ENCODE data around the gene ATP12A. TPM values are rescaled to one million over a fixed set of nuclear protein-coding genes. Genes with fewer than 3 reads are reported as not detected.

ATP12A gene
- total and polyA plus RNA-seq, 4 donors = 0.38 TPM; not detected in 3

DNA sequence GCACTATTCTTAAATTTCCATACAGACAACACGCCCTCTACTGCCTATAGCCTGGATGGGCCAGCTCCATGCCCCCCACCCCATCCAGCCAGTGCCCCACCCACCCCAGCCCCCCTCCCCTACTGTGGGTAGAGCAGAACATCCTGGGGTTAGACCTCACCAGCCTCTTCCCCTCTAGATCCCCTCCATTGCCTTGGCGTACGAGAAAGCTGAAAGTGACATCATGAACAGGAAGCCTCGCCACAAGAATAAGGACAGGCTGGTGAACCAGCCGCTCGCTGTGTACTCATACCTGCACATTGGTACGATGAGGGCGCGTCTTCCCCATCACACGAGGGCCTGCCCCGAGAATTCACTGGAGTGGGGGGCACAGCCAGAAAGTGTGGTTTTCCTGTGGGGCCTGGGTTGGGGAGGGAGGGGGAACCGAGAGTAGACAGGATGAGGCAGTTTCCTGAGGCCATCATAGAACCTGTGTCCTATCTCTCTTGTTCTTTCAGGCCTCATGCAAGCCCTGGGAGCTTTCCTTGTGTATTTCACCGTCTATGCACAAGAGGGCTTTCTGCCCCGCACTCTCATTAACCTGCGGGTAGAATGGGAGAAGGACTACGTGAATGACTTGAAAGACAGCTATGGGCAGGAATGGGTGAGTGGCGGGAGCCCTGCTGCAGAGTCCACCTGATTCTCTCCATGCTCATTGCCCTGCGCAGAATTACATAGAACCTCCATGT lies 29.1 kb downstream of the ATP12A start:
- H3K4me1 ChIP-seq (ENCODE audit: control insufficient read depth in 1 of 2, insufficient read depth in 2 of 2, low read length in 2 of 2) = no peaks in the 10 kb centered on the region
- no peak overlapping the region for H3K4me3 ChIP-seq (ENCODE audit: low read length in 2 of 2)
- H3K27ac ChIP-seq (ENCODE audit: low read depth in 1 of 2, low read length in 2 of 2) = no peak overlapping the region
- DNase-seq = no peak
- ATAC-seq (ENCODE audit: low FRiP score) = no peak
- no peaks in the 10 kb centered on the region for H3K27me3 ChIP-seq (ENCODE audit: control insufficient read depth in 1 of 2, insufficient read depth in 2 of 2, low read length in 1 of 2)
- no peaks in the 10 kb centered on the region for H3K36me3 ChIP-seq (ENCODE audit: control insufficient read depth in 1 of 2, insufficient read depth in 2 of 2, low read length in 1 of 2)
- no peaks in the 10 kb centered on the region for H3K9me3 ChIP-seq (ENCODE audit: control insufficient read depth, low read length)
- intact Hi-C loops (cut with DNase I) = no loop called here
- WGBS, 2 donors = 91 to 93% methylated on average over 18 of the region's 18 CpGs

- DNase-seq (peak in 1 of 2 donors; percentile 57), ATAC-seq (ENCODE audit: low FRiP score) (peak; percentile 58)
- H3K4me1 ChIP-seq (ENCODE audit: control insufficient read depth in 1 of 2, insufficient read depth in 2 of 2, low read length in 2 of 2) = no peaks in the 10 kb centered on the region
- no peaks in the 10 kb centered on the region for H3K27me3 ChIP-seq (ENCODE audit: control insufficient read depth in 1 of 2, insufficient read depth in 2 of 2, low read length in 1 of 2)
- H3K9me3 ChIP-seq (ENCODE audit: control insufficient read depth, low read length) = no peaks in the 10 kb centered on the region
- no peak overlapping the region for H3K27ac ChIP-seq (ENCODE audit: low read depth in 1 of 2, low read length in 2 of 2)
- 0 to 5% methylated on average over 2 of the region's 2 CpGs for WGBS, 2 donors
- H3K36me3 ChIP-seq (ENCODE audit: control insufficient read depth in 1 of 2, insufficient read depth in 2 of 2, low read length in 1 of 2) = no peaks in the 10 kb centered on the region
- intact Hi-C loops (cut with DNase I) = no loop called here
- H3K4me3 ChIP-seq (ENCODE audit: low read length in 2 of 2) = no peak overlapping the region
These were observed 32.8 kb downstream of the ATP12A start for GRCh38 chr13:24713022-24713421.

GRCh38 chr13:24716011-24716410 lies 35.8 kb downstream of the ATP12A start:
- Histone ChIP-seq H3K27ac (ENCODE audit: low read depth in 1 of 2, low read length in 2 of 2) (no peak overlapping the region), H3K9me3 (ENCODE audit: control insufficient read depth, low read length) (no peaks in the 10 kb centered on the region), H3K36me3 (ENCODE audit: control insufficient read depth in 1 of 2, insufficient read depth in 2 of 2, low read length in 1 of 2) (no peaks in the 10 kb centered on the region), H3K27me3 (ENCODE audit: control insufficient read depth in 1 of 2, insufficient read depth in 2 of 2, low read length in 1 of 2) (no peaks in the 10 kb centered on the region), H3K4me1 (ENCODE audit: control insufficient read depth in 1 of 2, insufficient read depth in 2 of 2, low read length in 2 of 2) (no peaks in the 10 kb centered on the region), H3K4me3 (ENCODE audit: low read length in 2 of 2) (no peak overlapping the region)
- WGBS, 2 donors = 84 to 86% methylated on average over 5 of the region's 5 CpGs
- intact Hi-C loops (cut with DNase I) = no loop called here
- ATAC-seq (ENCODE audit: low FRiP score) (no peak), DNase-seq (no peak)

DNA sequence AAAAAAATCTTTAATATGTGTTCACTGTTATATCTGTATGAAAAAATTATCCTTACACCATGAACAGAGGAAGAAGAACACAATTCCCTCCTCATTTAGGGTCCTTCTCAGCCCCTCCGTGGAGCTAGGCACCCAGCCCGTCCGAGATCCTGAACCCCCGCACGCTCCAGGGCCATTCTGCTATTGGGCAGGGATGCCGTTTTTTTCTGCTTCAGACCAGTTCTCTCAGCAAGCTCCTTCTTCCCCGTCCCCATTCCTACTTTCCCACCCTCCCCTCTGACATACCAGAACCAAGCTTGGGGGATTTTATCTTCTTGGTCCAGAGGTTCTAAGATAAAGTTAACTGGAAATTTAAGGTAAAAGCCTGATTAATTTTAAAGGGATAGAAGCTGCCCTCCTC lies 36.2 kb downstream of the ATP12A start:
- no peaks in the 10 kb centered on the region for H3K4me1 ChIP-seq (ENCODE audit: control insufficient read depth in 1 of 2, insufficient read depth in 2 of 2, low read length in 2 of 2)
- no peaks in the 10 kb centered on the region for H3K27me3 ChIP-seq (ENCODE audit: control insufficient read depth in 1 of 2, insufficient read depth in 2 of 2, low read length in 1 of 2)
- no peak overlapping the region for H3K4me3 ChIP-seq (ENCODE audit: low read length in 2 of 2)
- 74 to 84% methylated on average over 7 of the region's 7 CpGs for WGBS, 2 donors
- DNase-seq = no peak
- no peak overlapping the region for H3K27ac ChIP-seq (ENCODE audit: low read depth in 1 of 2, low read length in 2 of 2)
- intact Hi-C loops (cut with DNase I) = no loop called here
- no peaks in the 10 kb centered on the region for H3K9me3 ChIP-seq (ENCODE audit: control insufficient read depth, low read length)
- no peaks in the 10 kb centered on the region for H3K36me3 ChIP-seq (ENCODE audit: control insufficient read depth in 1 of 2, insufficient read depth in 2 of 2, low read length in 1 of 2)
- no peak for ATAC-seq (ENCODE audit: low FRiP score)

DNA sequence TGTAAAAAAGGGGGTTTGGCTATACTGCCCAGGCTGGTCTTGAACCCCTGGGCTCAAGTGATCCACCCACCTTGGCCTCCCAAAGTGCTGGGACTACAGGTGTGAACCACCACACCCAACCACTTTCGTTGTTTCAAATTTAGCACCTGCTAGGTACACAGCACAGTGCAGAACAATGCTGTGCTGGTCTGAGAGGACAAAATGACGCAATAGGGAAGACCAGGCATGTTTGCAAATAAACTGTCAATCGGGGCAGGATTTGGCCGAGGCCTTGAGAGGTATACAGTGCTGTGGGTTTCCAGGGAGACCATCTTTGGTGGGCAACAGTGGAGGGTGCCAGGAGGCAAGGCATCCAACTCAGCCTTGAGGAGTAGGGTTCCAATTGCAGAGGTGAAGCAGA lies 37.0 kb downstream of the ATP12A start:
- intact Hi-C loops (cut with DNase I) = no loop called here
- Histone ChIP-seq H3K27ac (ENCODE audit: low read depth in 1 of 2, low read length in 2 of 2) (no peak overlapping the region), H3K4me1 (ENCODE audit: control insufficient read depth in 1 of 2, insufficient read depth in 2 of 2, low read length in 2 of 2) (no peaks in the 10 kb centered on the region), H3K27me3 (ENCODE audit: control insufficient read depth in 1 of 2, insufficient read depth in 2 of 2, low read length in 1 of 2) (no peaks in the 10 kb centered on the region), H3K9me3 (ENCODE audit: control insufficient read depth, low read length) (no peaks in the 10 kb centered on the region), H3K36me3 (ENCODE audit: control insufficient read depth in 1 of 2, insufficient read depth in 2 of 2, low read length in 1 of 2) (no peaks in the 10 kb centered on the region), H3K4me3 (ENCODE audit: low read length in 2 of 2) (no peak overlapping the region)
- WGBS, 2 donors = 72 to 87% methylated on average over 4 of the region's 4 CpGs
- DNase-seq (no peak), ATAC-seq (ENCODE audit: low FRiP score) (no peak)

DNA sequence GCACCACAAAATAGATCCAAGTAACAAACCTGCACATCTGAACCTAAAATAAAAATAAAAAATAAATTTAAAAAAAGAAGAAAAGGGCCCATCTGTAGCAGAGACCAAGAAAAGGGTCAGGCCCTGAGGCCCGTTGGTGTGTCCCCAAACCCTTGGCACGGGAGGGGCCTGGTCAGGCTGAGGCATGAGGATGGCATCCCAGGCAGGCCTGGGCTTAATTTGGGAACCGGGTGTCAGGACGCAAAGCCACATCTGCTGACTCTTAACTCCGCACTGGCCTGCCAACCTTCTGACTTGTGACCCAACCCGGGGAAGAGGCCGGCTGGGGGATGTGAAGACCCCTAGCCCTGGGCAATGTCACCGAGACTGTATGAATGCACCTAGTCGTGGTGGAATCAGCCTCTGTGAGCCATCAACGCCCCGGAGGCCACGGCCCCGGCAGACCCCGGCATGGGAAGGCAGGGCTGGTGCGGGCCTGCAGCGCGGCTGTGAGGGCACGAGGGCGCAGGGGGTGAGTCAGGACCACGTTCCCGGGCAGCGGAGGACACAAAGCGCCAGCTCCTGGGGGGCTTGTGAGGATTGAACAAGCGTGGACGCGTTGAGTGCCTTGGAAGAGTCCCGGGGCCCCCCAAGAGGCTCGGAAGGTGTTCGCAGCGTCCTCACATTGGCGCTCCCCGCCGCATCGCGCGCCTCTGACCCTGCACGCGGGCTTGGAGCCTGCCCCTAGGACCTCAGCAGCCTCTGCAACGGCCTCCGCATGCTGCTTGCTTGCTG lies 38.2 kb downstream of the ATP12A start:
- peak; percentile 17 for ATAC-seq (ENCODE audit: low FRiP score)
- H3K9me3 ChIP-seq (ENCODE audit: control insufficient read depth, low read length) = no peaks in the 10 kb centered on the region
- 95 to 97% methylated on average over 38 to 40 of the region's 40 CpGs for WGBS, 2 donors

DNA sequence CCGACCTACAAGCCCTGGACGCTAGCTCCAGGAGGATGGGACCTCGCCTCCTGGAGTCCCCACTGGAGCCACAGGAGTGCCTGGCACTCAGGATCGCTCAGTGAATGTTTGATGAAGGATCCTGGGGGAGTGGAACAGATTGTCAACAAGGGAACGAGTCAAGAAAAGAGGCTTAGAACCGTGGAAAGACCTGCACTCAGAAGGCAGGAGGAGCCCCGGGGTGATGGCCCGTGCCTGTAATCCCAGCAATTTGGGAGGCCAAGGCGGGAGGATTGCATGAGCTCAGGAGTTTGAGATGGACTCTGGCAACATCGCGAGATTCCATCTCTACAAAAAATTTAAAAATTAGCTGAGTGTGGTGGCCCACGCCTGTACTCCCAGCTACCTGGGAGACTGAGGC lies 38.9 kb downstream of the ATP12A start:
- Histone ChIP-seq H3K4me3 (ENCODE audit: low read length in 2 of 2) (no peak overlapping the region), H3K4me1 (ENCODE audit: control insufficient read depth in 1 of 2, insufficient read depth in 2 of 2, low read length in 2 of 2) (no peaks in the 10 kb centered on the region), H3K9me3 (ENCODE audit: control insufficient read depth, low read length) (no peaks in the 10 kb centered on the region), H3K27ac (ENCODE audit: low read depth in 1 of 2, low read length in 2 of 2) (no peak overlapping the region), H3K36me3 (ENCODE audit: control insufficient read depth in 1 of 2, insufficient read depth in 2 of 2, low read length in 1 of 2) (no peaks in the 10 kb centered on the region), H3K27me3 (ENCODE audit: control insufficient read depth in 1 of 2, insufficient read depth in 2 of 2, low read length in 1 of 2) (no peaks in the 10 kb centered on the region)
- ATAC-seq (ENCODE audit: low FRiP score) (no peak), DNase-seq (no peak)
- intact Hi-C loops (cut with DNase I) = no loop called here
- 94 to 95% methylated on average over 12 of the region's 12 CpGs for WGBS, 2 donors

More for the DNA sequence above, 38.2 kb downstream of the ATP12A start:
- Histone ChIP-seq H3K27me3 (ENCODE audit: control insufficient read depth in 1 of 2, insufficient read depth in 2 of 2, low read length in 1 of 2) (no peaks in the 10 kb centered on the region), H3K4me1 (ENCODE audit: control insufficient read depth in 1 of 2, insufficient read depth in 2 of 2, low read length in 2 of 2) (no peaks in the 10 kb centered on the region), H3K4me3 (ENCODE audit: low read length in 2 of 2) (no peak overlapping the region), H3K36me3 (ENCODE audit: control insufficient read depth in 1 of 2, insufficient read depth in 2 of 2, low read length in 1 of 2) (no peaks in the 10 kb centered on the region), H3K27ac (ENCODE audit: low read depth in 1 of 2, low read length in 2 of 2) (no peak overlapping the region)
- intact Hi-C loops (cut with DNase I) = no loop called here
- DNase-seq = no peak

- Histone ChIP-seq H3K4me3 (ENCODE audit: low read length in 2 of 2) (no peak overlapping the region), H3K4me1 (ENCODE audit: control insufficient read depth in 1 of 2, insufficient read depth in 2 of 2, low read length in 2 of 2) (no peaks in the 10 kb centered on the region), H3K9me3 (ENCODE audit: control insufficient read depth, low read length) (no peaks in the 10 kb centered on the region), H3K36me3 (ENCODE audit: control insufficient read depth in 1 of 2, insufficient read depth in 2 of 2, low read length in 1 of 2) (no peaks in the 10 kb centered on the region), H3K27me3 (ENCODE audit: control insufficient read depth in 1 of 2, insufficient read depth in 2 of 2, low read length in 1 of 2) (no peaks in the 10 kb centered on the region), H3K27ac (ENCODE audit: low read depth in 1 of 2, low read length in 2 of 2) (no peak overlapping the region)
- ATAC-seq (ENCODE audit: low FRiP score) (no peak), DNase-seq (no peak)
- 84 to 87% methylated on average over 12 of the region's 12 CpGs for WGBS, 2 donors
- intact Hi-C loops (cut with DNase I) = loop anchor here in 1 of 2 donors (10.0 kb wide), 1 partner anchor 148 kb away; no protein-coding TSS in a partner anchor
These were observed 43.0 kb downstream of the ATP12A start for GRCh38 chr13:24723206-24723605.

- H3K27ac ChIP-seq (ENCODE audit: low read depth in 1 of 2, low read length in 2 of 2) = no peak overlapping the region
- H3K4me3 ChIP-seq (ENCODE audit: low read length in 2 of 2) = no peak overlapping the region
- intact Hi-C loops (cut with DNase I) = loop anchor here (5.0 to 10.0 kb wide), 2 partner anchors 142 to 150 kb away; no protein-coding TSS in a partner anchor
- H3K36me3 ChIP-seq (ENCODE audit: control insufficient read depth in 1 of 2, insufficient read depth in 2 of 2, low read length in 1 of 2) = no peaks in the 10 kb centered on the region
- ATAC-seq (ENCODE audit: low FRiP score) (peak; percentile 8), DNase-seq (no peak)
- 2 to 4% methylated on average over 2 of the region's 2 CpGs for WGBS, 2 donors
- H3K9me3 ChIP-seq (ENCODE audit: control insufficient read depth, low read length) = no peaks in the 10 kb centered on the region
- H3K4me1 ChIP-seq (ENCODE audit: control insufficient read depth in 1 of 2, insufficient read depth in 2 of 2, low read length in 2 of 2) = no peaks in the 10 kb centered on the region
- H3K27me3 ChIP-seq (ENCODE audit: control insufficient read depth in 1 of 2, insufficient read depth in 2 of 2, low read length in 1 of 2) = no peaks in the 10 kb centered on the region
These were observed 44.5 kb downstream of the ATP12A start for GRCh38 chr13:24724714-24725113.
